Measurements from ENCODE around the gene GRID1.

DNA sequence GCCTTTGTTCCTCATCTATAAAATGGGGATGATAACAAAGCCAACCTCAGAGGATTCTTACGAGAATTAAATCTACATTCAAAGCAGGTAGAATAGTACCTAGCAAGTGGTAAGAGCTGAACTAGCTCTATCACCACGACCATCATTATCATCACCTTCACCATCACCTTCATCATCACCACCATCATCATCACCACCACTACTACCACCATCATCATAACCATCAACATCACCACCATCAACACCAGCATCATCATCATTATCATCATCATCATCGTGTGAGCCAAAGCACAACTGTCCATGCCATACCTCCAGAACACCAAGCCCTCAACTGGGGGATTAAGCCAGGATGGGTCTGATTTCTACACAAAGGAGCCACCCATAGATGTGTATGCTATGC lies 206.8 kb downstream of the GRID1 start:
- TF ChIP-seq, protein P1, sequence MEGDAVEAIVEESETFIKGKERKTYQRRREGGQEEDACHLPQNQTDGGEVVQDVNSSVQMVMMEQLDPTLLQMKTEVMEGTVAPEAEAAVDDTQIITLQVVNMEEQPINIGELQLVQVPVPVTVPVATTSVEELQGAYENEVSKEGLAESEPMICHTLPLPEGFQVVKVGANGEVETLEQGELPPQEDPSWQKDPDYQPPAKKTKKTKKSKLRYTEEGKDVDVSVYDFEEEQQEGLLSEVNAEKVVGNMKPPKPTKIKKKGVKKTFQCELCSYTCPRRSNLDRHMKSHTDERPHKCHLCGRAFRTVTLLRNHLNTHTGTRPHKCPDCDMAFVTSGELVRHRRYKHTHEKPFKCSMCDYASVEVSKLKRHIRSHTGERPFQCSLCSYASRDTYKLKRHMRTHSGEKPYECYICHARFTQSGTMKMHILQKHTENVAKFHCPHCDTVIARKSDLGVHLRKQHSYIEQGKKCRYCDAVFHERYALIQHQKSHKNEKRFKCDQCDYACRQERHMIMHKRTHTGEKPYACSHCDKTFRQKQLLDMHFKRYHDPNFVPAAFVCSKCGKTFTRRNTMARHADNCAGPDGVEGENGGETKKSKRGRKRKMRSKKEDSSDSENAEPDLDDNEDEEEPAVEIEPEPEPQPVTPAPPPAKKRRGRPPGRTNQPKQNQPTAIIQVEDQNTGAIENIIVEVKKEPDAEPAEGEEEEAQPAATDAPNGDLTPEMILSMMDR (IDR thresholded peaks at IDR 0.05), result no peak
- no peak for TF ChIP-seq POLR2A (IDR thresholded peaks at IDR 0.05)

Data from esophagus squamous epithelium (tissue), 4 donors.